ENCODE measurements around the gene ERP44.
"Not testable (repeated sequence)": the region's sequence is repeated elsewhere in the genome, so short reads cannot be mapped to it uniquely, and the experiment has no call there.

Gene ERP44

DNA sequence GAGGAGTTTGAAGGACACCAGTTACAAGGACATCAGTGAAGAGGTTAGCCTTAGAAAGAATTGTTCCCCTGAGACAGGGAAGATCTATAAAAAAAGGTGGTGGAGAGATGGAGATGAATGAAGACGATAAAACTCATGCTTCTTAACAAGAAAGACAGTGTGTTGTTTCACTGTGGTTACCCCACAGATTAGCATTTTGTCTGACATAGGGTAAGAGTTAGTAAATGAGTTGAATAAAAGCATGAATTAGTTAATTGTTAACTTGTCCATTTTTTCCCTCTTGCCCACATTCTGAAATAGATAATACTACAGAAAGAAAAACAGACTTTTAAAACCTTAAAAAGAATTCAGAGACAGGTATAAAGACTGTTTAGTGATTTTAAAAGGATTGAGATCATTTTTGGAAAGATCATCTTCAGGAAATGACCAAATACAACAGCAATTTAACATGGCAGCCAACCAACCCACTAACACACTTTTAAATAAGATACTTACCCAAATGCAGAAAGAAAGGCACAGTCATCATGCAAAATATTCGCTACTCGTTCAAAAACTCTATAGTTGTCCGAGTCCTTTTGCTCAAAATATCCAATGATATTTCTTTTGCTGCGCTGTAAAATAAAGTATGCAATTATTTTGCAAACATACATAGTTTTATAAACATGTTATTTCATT lies 78.5 kb downstream of the ERP44 start:
- peak; percentile 82 for FAIRE-seq
- no peak for DNase-seq (ENCODE audit: insufficient read length, low spot score)

DNA sequence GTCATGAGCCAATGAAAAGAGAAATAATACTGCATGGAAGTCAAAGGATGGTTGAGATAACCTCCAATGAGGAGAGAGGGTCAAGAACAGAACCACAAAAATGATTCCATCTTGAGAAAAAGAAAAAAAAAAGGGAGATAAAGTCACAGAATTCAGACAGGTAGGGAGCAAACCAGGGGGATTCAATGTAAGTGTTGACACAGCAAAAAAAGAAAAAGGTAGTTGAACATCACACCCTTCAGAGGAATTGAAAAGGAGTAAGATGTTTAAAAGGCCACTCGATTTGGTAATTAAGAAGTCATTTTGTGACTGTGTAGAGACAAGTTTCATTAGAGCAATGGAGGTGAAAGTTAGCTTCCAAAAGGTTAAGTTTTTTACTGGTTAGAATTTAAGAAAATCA lies 79.3 kb downstream of the ERP44 start:
- DNase-seq (ENCODE audit: insufficient read length, low spot score) (no peak), FAIRE-seq (no peak)

DNA sequence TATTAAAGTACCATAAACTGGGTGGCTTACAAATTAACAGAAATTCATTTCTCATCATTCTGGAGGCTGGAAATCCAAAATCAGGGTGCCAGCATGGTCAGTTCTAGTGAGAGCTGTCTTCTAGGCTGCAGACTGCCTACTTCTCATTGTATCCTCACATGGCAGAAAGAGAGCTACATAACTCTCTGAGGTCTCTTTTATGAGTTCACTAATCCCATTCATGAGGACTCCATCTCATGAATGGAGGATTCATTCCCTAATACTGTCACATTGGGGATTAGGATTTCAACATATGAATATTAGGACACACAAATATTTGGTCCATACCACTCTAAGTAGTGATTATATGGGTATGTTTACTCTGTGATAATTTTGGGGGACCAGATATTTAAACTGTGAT lies 84.0 kb downstream of the ERP44 start:
- DNase-seq (ENCODE audit: insufficient read length, low spot score) (no peak), FAIRE-seq (no peak)

DNA sequence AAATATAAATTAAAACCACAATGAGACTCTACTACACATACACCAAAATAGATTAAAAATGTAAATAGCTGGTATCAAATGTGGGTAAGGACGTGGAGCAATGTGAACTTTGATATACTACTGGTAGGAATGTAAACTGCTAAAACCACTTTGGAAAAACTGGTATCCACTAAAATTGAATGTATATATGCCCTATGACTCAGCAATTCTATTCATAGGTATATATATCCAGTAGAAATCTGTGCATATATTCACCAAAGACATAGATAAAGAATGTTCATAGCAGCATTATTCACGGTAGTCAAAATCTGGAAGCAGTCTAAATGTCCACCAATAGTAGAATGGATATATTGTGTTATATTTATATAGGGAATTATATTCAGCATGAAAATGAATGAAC lies 85.2 kb downstream of the ERP44 start:
- DNase-seq (ENCODE audit: insufficient read length, low spot score) (no peak), FAIRE-seq (no peak)

DNA sequence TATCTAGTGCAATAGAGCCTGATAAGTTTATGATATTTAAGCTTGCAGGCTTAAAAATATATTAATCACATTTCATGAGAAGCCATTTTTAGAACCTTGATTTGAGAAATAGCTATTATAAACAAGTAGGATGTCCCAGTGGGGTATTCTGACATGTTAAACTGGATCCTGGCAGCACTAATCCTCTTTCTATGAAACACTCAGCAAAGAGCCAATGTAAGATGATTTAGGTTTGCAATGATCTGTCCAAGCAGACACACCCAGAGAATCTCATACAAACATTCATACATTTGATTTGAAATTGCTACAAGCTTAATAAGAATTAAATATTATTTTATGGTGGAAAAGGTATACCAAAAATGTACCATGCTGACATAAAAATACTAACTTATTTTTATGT lies 86.5 kb downstream of the ERP44 start:
- no peak for DNase-seq (ENCODE audit: insufficient read length, low spot score)
- FAIRE-seq, result no peak

DNA sequence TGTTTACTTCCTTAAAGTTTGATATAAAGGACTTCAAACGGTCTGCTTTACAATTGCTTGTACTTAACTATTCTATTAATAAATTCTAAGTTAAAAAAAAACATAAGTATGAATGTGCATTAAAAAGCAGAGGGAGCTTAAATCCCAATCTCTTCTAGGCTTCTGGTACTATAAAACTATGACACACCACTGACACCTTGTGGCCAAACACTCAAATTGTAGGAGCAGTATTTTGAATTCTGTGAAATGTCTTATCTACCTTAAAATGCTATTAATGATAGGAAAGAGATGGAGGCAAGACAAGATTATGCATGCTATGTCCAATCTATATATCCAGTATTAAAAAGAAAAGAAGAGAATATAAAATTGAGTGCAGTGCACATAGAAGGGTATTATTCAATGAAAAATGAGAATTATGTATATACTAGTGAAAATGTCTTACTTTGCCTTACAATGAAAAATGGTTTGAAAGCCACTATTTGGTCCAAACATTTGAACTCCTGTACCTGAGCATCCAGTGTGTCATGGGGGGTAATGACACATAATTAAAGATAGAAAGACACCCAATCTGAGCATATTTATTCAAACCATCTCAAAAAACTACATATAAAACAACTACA lies 87.6 kb downstream of the ERP44 start:
- FAIRE-seq, result peak; percentile 82

DNA sequence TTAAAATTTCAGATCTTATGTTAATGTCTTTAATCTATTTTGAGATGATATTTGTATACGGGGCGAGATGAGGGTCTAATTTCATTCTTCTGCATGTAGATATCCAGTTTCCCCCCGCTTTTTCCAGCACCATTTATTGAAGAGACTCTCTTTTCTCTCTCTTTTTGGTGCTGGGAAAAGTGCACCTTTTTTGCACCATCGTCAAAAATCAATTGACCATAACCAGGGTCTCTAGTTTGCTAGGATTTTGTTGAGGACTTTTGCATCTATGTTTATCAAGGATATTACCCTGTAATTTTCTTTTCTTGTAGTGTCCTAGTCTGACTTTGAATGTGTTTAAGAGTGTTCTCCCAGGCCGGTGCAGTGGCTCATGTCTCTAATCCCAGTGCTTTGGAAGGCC lies 99.0 kb downstream of the ERP44 start:
- FAIRE-seq, result no peak

More for the DNA sequence above, 87.6 kb downstream of the ERP44 start:
- DNase-seq (ENCODE audit: insufficient read length, low spot score), result peak; percentile 13

DNA sequence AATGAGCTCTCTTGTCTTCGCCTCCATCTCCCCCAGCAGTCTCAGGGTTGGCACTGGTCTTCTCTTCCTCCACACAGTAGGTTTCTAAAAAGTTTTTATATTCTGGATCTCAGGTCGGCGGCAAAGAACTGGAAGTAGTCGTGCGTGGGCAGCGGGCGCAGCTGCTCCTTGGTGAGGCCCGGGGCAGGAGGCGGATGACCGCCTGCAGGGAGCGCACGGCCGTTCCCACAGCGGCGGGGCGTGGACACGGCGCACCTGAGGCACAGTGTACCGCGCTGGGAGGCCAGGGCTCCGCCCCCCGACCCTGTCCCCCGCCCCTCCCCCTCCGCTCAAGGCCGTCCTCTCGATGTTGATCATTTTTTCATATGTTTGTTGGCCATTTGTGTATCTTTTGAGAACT lies 99.9 kb downstream of the ERP44 start:
- DNase-seq (ENCODE audit: insufficient read length, low spot score) (no peak), FAIRE-seq (no peak)

More for the DNA sequence above, 99.0 kb downstream of the ERP44 start:
- DNase-seq (ENCODE audit: insufficient read length, low spot score), result no peak

DNA sequence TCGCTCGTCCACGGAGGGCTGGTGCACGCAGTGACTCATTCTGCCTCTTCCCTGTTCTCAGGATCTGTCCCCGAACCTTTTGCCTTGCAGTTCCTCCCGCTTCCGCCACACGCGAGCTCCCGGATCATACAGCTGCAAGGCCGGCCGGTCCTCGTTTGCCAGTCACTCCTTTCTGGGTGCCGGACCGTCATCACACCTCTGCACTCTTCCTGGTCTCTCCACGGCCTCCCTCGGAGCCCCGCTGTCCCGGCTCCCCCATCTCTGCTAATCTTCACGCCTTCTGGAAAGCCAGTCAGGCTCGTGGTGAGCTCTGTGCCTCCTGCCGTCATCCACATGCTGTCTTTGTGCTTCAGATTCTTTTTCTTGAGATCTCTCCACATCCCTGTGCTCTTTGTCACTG lies 100.5 kb downstream of the ERP44 start:
- DNase-seq (ENCODE audit: insufficient read length, low spot score) (no peak), FAIRE-seq (no peak)

DNA sequence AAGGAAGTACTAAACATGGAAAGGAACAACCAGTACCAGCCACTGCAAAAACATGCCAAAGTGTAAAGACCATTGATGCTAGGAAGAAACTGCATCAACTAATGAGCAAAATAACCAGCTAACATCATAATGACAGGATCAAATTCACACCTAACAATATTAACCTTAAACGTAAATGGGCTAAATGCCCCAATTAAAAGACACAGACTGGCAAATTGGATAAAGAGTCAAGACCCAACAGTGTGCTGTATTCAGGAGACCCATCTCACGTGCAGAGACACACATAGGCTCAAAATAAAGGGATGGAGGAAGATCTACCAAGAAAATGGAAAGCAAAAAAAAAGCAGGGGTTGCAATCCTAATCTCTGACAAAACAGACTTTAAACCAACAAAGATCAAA lies 108.3 kb downstream of the ERP44 start:
- DNase-seq (ENCODE audit: insufficient read length, low spot score); FAIRE-seq: not testable (repeated sequence)

DNA sequence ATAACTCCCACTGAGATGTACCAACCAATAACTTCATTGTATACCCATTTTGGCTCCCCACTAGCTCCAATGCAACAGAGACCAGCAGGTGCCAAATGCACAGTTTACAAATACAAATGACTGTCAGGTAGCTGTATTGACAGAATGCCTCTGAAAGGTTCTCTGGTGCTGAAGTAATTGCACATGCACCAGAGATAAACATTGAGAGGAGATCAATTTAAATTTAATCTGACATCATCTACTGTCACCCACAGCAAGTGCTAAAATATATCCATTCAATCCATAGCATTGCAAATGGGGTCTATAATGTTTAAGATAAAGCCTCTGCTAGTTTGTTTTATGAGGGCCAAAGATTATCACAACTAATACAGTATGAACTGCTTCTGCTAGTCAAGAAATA lies 112.2 kb downstream of the ERP44 start:
- no peak for DNase-seq (ENCODE audit: insufficient read length, low spot score)
- no peak for FAIRE-seq

DNA sequence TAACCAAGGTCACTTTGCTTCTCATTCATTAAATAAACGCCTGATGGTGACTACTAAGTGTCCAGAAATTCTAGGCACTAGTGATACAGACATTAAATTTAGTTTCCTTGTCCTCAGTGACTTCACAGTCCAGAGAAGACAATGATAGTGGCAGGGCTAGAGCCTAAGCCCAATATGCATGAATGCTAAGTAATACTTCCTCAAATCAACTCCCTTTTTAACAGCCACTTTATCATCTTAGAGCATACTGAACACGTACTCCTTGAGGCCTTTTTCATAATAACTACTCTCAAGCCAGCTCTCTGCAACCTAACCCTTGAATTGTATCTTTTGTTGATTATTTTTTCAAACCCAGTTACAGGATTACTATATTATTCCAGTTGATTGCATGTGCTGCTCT lies 118.2 kb downstream of the ERP44 start:
- no peak for FAIRE-seq
- DNase-seq (ENCODE audit: insufficient read length, low spot score), result no peak

DNA sequence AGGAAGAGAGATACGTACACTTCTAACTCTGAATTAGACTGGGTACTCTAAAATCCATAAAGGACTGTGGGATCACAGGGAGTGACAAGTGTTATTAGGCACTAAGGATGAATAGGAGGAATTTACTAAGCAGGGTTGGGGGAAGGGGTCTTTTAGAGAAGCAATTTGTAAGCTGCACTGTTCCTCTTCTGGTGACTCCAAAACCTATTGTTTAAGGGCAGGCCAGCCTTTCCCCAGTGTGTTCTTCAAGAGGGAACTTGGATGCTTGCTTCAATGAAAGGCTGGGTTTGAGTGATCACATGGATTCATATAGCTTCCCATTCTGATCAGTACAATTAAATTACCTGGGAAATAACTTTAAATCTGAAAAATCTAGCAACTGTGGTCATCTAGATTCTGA lies 120.6 kb downstream of the ERP44 start:
- DNase-seq (ENCODE audit: insufficient read length, low spot score), result no peak
- peak; percentile 28 for FAIRE-seq

DNA sequence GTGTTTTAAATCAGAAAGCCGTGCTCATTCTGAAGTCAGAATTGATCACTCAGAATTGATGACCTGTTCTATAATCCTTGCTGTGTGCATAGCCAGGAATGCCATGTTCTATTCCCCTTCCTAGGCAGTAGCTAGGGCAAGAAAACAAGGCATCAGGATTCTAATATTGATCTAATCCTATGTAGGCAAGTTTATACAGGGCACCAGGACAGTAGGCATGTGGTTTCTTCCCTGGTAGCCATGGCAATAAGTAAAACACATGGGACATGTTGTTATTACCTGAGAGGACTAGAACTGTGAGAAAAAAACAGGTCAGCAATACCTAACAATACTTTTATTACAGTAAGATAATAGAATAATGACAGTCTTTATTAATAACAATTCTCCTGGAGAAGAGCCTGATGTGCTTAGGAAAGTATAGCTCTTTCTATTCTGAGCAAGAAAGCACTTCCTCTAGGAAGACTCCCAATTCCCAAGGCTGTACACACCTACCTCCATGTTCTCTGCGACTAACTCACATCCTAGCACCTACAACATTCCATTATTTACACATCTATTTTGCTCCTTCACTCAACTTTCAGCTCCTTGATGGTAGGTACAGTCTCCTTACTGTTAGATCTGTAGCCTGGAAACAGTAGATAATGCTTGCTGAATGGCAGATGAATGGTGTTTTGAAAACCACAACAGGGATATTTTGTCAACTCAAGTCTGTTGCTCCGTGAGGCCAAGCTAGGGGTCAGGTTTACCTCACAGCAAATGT lies 121.6 kb downstream of the ERP44 start:
- FAIRE-seq (no peak), DNase-seq (ENCODE audit: insufficient read length, low spot score) (no peak)

DNA sequence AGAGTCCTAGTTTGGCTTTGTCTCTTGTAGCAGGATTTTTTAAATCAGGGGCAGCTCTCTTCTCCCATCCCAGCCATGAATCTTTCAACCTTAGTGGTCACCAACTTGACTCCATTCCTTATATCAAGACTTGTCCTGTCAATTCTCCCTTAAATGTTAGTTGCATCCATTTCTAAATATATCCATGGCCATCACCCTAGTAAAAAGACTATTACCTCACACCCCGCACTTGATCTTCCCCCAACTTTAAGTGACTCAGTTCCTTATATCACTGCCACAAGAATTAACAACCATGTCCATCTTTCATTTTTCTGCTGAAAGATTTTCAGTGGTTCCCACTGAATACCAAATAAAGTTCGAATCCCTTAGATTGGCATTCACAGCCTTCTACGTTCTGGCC lies 125.3 kb downstream of the ERP44 start:
- FAIRE-seq (no peak), DNase-seq (ENCODE audit: insufficient read length, low spot score) (no peak)

DNA sequence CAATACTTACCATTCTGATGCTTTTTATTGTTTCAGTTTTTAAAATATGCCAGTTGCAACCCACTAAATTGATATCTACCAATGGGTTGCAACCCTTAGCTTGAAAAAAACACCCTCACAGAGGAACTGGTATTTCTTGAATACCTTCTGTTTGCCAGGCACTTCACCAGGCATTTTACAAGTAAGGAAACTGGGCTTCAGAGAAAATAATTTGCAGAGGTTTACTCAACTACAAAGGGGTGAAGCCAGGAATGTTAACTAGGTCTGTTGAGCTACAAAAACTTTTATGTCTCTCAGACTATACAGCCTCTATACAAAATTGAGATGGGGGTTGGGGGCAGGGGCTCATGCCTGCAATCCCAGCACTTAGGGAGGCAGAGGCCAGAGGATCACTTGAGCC lies 127.4 kb downstream of the ERP44 start:
- no peak for DNase-seq (ENCODE audit: insufficient read length, low spot score)
- no peak for FAIRE-seq

DNA sequence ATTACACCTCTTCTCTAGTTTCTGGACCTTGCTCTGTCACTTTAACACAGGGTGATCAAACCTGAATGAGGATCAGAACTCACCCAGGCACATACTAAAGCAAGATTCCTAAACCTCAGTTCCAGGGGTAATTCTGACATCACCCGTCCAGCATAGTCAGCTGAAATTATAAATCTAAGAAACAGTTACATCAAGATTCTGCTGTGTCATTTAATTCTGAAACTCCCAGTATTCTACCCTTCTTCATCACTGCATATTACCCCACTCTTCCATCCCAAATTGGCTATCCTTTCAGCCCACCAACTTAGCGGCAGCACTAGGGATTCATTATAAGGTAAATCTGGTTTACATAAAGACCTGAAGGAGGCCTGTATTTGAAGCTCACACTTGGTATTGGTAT lies 128.3 kb downstream of the ERP44 start:
- no peak for FAIRE-seq
- DNase-seq (ENCODE audit: insufficient read length, low spot score), result no peak

DNA sequence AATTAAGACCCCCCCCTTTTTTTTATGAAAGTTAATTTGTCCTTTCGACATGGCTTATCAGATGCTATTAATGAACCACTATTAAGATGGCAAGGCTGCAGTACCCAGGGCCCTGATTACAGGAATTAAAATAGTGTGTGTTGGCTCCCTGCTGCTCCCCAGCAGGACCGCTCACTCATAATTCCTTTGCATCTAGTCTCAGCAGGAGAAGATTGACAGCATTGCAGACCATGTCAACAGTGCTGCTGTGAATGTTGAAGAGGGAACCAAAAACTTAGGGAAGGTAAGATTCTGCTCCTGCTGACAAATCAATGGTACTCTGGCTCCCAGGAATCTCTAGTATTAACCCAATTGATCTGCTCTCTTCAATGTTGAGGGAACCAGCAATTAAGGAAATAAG lies 131.3 kb downstream of the ERP44 start:
- DNase-seq (ENCODE audit: insufficient read length, low spot score), result no peak
- FAIRE-seq, result no peak

DNA sequence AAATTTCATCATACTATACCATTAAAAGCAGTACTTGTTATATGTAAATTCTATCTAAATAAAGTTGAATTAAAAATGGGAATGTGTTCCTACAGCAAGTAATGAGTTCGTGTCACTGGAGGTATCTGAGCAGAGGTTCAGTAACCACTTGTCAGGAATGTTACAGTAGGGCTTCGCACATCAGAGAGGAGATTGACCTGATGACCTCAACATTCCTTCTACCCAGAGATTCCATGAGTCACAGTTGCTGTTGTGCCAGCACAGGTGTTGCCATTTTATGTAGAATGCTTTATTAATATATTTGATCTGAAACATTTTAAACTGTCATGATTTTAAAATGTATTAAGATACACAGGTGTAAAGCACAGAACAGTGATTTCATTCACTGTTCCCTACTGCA lies 132.1 kb downstream of the ERP44 start:
- FAIRE-seq, result no peak
- DNase-seq (ENCODE audit: insufficient read length, low spot score), result no peak

DNA sequence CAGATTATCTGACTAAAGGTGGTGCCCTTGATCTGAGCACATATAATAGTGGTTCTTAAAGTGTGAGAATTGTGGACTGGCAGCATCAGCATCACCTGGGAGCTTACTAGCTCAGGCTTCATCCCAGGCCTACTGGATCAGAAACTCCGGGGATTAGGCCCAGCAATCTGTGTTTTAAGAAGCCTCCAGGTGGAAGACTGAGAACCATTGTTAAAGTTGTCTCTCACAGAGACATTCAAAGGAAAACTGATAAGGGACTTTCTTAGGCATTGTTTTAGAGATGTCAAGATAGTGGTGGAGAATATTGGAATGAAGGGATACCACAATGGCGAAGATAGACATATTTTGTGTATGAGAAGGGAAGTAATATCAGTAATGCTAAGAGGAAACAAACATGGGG lies 132.8 kb downstream of the ERP44 start:
- FAIRE-seq, result no peak

DNA sequence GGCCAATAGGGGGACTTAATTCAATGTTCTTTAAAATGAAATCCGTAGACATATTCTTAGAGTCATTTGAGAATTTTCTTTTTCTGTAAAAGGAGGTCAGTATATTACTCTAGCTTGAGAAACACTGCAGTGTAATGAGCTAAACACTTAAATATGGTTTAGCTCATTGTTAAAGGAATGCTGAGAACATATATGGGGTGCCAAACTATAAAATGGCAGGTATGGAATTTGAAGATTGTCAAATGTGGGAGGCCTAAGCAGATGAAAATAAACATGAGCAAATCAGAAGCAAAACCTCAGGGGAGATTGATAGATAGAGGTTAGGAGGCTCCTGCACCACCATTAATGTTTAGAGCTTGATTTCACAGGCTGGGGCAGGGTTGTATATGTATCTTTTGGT lies 134.5 kb downstream of the ERP44 start:
- no peak for FAIRE-seq
- DNase-seq (ENCODE audit: insufficient read length, low spot score), result no peak

More for the DNA sequence above, 132.8 kb downstream of the ERP44 start:
- DNase-seq (ENCODE audit: insufficient read length, low spot score), result no peak

DNA sequence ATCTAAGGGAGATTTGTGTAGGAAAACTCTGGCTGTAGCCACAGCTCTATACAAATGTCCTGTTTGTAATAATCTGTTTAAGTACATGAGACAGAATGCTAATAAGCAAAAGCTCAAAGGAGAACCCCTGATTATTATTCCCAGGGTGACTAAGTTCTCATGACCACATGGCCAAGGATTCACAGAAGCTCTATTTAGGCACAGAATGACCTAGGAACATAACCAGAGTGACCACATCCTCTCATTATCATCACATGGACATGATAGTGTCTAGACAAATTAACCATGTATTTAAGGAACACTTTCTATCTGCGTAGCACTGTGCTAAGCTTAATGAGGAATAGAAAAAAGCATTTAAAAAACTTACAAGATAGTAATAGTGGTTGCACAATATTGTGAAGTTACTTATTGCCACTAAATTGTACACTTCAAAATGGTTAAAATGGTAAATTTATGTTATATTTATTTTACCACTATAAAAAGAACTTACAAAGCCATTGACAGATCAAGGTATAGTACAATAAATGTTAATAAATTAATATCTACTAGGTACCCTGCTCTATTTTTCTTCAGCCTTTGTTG lies 136.0 kb downstream of the ERP44 start:
- DNase-seq (ENCODE audit: insufficient read length, low spot score) (no peak), FAIRE-seq (no peak)
